AG04449 (cell line): ENCODE measurements around the gene COMMD2.

Experiments
- CTCF ChIA-PET: fragments of 350-600 bp; formaldehyde crosslinking; extraction: SDS; loops from one replicate; lab custom pipeline; 2021; ENCODE audit warnings: antibody characterized with exemption; lab: Yijun Ruan, JAX
- POLR2A ChIA-PET: fragments of 400-600, 350-600 bp; formaldehyde crosslinking; extraction: SDS; loops from one replicate; lab custom pipeline; 2020; ENCODE audit warnings: antibody characterized with exemption, inconsistent platforms; lab: Yijun Ruan, JAX
- DNase-seq: peaks from one replicate; pipeline ENCODE4 v3.0.0-alpha.2; 2010; ENCODE audit warnings: low read depth, low spot score
- H3K4me3 ChIP-seq: 2 replicates; pipeline ENCODE4 v1.5.1; 2011; ENCODE audit warnings: low read depth, mild to moderate bottlenecking, control low read depth, low read length
- CTCF ChIP-seq: IDR thresholded peaks from one replicate; pipeline ENCODE4 v1.5.1; 2011; ENCODE audit warnings: mild to moderate bottlenecking, moderate library complexity, low read length, control low read depth, inconsistent platforms; ENCODE audit not compliant: insufficient read depth; ENCODE audit errors: missing control alignments

The COMMD2 gene

GRCh38 chr3:149726716-149727407 lies 25.4 kb downstream of the COMMD2 start:
- CTCF ChIA-PET = interaction anchor here (0.6 to 4.1 kb wide), 6 partner anchors 9 to 217 kb away, joined by 3 to 31 read pairs (median 3); no protein-coding TSS in a partner anchor

GRCh38 chr3:149723781-149724180 lies 28.5 kb downstream of the COMMD2 start:
- TF ChIP-seq CTCF = no peak
- no peak for DNase-seq
- CTCF ChIA-PET = interaction anchor here (1.0 to 1.1 kb wide), 4 partner anchors 9 to 85 kb away, joined by 3 read pairs; no protein-coding TSS in a partner anchor
- POLR2A ChIA-PET = interaction anchor here (0.6 kb wide), 1 partner anchor 100 kb away, joined by 3 read pairs; no protein-coding TSS in a partner anchor
- H3K4me3 ChIP-seq = no peak overlapping the region

More at GRCh38 chr3:149726716-149727407, 25.4 kb downstream of the COMMD2 start:
- POLR2A ChIA-PET = interaction anchor here (0.7 to 1.2 kb wide), 2 partner anchors 9 to 69 kb away, joined by 3 to 7 read pairs; partner anchors contain the start of gene WWTR1
- TF ChIP-seq CTCF = no peak
- DNase-seq = no peak
- no peak overlapping the region for H3K4me3 ChIP-seq

GRCh38 chr3:149720918-149721317 lies 31.4 kb downstream of the COMMD2 start:
- ChIA-PET CTCF (interaction anchor here (1.0 to 6.8 kb wide), 7 partner anchors 16 to 208 kb away, joined by 4 to 104 read pairs (median 11); no protein-coding TSS in a partner anchor), POLR2A (no interaction called here)
- H3K4me3 ChIP-seq = no peak overlapping the region
- no peak for DNase-seq
- TF ChIP-seq CTCF = no peak

- ChIA-PET CTCF (interaction anchor here (0.6 to 6.8 kb wide), 70 partner anchors 9 to 322 kb away, joined by 3 to 104 read pairs (median 4); partner anchors contain the start of gene WWTR1), POLR2A (no interaction called here)
- TF ChIP-seq CTCF = peak; percentile 60
- no peak overlapping the region for H3K4me3 ChIP-seq
- DNase-seq = peak; percentile 37
Observed at GRCh38 chr3:149717391-149718056, 34.8 kb downstream of the COMMD2 start.

- H3K4me3 ChIP-seq = no peak overlapping the region
- ChIA-PET POLR2A (no interaction called here), CTCF (interaction anchor here (0.6 to 6.8 kb wide), 66 partner anchors 10 to 321 kb away, joined by 3 to 104 read pairs (median 4); partner anchors contain the start of gene WWTR1)
- no peak for DNase-seq
- TF ChIP-seq CTCF = no peak
Observed at GRCh38 chr3:149716984-149717383, 35.3 kb downstream of the COMMD2 start.
